HG03060 (cell line): Measurements from ENCODE around the gene SUSD4.
"Not testable (repeated sequence)": the region's sequence is repeated elsewhere in the genome, so short reads cannot be mapped to it uniquely, and the experiment has no call there.

Experiments used
- ATAC-seq: cut with Tn5 transposase; IDR thresholded peaks from one replicate; pipeline ENCODE4 v1.9.1; 2021; ENCODE audit warnings: low read depth, moderate number of reproducible peaks; ENCODE audit not compliant: unreplicated experiment

SUSD4 gene

GRCh38 chr1:223299553-223299952 is 64.4 kb downstream of the SUSD4 start:
- no peak for ATAC-seq

DNA sequence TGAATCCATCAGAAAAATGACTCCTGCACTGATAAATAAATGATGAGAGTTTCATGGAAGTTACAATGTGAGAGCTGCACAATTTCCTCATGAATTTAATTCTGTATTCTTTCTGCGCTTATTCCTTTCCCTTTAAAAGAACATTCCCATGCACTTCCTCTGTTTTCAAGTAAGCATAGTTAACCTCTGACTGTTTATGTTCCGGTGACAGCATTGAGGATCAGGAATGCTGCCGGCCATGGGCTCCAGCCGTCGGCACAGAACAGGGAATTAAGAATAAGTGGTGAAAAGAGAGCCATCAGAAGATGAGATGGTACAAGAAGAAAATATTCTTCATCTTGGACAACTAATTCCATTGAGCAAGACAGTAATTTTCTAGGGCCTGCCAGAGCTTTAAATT is 65.3 kb downstream of the SUSD4 start:
- ATAC-seq: no peak

GRCh38 chr1:223297800-223298199 is 66.2 kb downstream of the SUSD4 start:
- ATAC-seq: no peak

- no peak for ATAC-seq
These were observed 72.2 kb downstream of the SUSD4 start for GRCh38 chr1:223291796-223292195.

DNA sequence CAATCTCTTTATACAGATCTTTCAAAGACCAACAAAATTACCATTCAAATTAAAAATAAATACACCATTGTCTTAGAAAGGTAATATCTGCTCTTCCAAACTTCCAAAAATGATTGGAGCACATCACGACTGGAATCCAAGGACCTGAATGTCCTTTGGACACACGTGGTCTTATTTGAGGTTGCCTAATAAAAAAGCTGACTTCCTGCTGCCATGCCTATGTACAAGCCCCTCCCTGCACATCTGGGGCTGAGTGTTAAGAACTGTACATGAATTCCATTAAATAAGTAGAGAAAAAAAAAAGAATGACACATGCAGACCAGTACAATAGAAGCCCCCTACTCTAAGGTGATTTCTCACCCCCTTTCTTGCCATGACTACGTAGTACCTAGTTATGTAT is 73.6 kb downstream of the SUSD4 start:
- ATAC-seq: no peak

- no peak for ATAC-seq
These were observed 74.4 kb downstream of the SUSD4 start for GRCh38 chr1:223289621-223290020.

DNA sequence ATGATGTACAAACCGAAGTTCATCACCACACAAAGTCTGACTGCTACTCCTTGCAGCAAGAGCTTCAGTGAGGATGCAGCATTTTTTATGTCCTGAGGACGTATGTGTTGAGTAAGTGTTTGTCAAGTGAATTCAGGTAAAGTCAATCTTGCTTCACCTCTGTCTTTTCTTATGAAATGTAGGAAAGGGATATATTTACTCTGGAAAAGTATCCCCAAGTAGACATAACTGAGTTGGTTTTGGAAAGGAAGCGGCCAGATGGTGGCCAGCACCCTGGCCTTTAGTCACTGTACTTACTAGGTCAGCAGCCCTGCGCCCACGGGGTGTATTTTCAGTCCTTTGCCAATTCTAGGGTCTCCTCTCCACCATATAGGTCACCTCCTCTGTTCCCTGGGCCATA is 75.2 kb downstream of the SUSD4 start:
- no peak for ATAC-seq

DNA sequence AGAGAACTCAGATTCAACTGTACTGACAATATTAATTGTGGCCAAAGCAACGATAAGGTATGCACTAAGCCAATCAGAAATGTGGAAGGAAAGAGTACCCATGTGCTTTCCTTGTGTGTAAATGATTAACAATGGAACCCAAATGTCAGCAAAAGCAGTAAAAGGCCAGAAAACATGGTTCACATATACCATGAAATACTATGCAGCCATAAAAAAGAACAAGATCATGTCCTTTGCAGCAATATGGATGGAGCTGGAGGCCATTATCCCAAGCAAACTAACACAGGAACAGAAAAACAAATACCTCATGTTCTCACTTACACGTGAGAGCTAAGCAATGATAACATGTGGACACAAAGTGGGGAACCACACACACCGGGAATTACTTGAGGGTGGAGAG is 78.5 kb downstream of the SUSD4 start:
- ATAC-seq: no peak

- ATAC-seq: not testable (repeated sequence)
These were observed 80.3 kb downstream of the SUSD4 start for GRCh38 chr1:223283697-223284096.

DNA sequence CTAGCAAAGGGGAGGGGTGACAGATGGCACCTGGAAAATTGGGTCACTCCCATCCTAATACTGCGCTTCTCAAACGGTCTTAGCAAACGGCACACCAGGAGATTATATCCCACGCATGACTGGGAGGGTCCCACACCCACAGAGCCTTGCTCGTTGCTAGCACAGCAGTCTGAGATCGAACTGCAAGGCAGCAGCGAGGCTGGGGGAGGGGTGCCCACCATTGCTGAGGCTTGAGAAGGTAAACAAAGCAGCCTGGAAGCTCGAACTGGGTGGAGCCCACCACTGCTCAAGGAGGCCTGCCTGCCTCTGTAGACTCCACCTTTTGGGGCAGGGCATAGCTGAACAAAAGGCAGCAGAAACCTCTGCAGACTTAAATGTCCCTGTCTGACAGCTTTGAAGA is 85.7 kb downstream of the SUSD4 start:
- not testable (repeated sequence) for ATAC-seq

GRCh38 chr1:223276029-223276428 is 87.9 kb downstream of the SUSD4 start:
- no peak for ATAC-seq

- no peak for ATAC-seq
These were observed 90.5 kb downstream of the SUSD4 start for GRCh38 chr1:223273511-223273910.

DNA sequence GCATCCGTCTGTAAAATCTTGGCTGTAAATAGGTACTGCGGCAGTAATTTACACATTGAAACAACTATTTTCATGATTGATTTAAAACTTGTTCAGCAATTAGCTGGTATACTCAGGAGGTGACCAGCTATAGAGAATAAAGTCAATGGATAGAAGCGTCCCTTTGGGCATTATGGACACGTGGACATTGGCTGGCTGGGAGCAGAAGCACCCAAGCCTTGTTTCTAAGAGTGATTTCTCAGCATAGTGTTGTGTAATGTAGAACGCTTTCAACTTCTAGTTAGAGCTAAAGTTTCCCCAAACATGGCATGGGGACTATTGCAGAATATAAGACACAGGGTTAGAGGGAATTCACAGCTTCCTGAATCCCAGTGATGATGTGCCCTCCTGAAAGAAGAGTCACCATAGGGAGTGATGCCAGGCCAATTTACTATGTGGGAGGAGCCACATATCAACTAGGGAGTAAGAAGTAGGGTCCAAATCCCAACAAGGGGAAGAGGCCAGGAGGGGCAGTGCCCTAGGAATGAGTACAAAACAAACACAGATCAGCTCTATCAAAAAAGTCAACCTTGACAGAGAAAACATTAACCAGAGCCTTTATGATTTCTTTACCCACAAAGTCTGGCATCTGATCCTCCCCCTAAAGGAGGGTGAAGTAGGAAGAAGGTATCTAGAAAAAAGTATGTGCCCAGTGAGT is 92.7 kb downstream of the SUSD4 start:
- no peak for ATAC-seq

DNA sequence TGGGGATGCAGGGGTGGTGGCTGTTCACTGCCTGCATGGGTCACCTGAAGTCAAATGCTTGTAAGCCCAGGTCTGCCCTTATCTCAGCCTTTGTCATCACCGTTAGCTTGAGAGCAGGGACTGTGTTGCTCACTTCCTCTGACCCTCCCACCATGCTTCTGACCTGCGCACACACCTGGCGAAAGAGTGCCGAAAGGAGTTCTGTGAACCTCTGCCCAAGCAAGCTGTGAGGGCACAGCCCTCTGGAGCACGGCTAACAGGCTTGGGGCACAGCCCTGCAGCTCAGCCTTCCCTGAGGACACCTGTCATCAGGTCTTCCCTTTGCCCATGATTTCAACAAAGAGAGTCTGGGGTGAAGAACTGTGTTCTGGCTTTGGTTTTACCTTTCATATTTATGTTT is 93.8 kb downstream of the SUSD4 start:
- no peak for ATAC-seq

DNA sequence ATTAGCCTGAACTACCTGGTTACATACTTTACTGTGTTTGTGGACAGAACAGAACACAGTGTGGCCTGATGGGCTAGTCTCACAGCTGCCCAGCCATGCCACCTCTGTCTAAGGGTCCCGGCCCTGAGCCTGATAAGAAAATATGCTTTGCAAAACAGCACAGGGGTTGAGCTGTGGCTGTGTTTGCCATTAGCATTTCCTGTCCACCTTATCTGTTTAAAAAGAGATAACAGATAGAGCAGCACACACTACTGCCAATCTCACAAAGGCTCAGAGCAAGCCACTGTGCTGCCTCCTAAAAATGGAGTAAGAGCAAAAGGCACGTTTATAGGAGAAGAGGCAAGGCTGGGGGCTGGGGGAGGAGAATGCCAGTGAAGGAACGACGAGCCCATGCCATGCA is 95.0 kb downstream of the SUSD4 start:
- no peak for ATAC-seq

GRCh38 chr1:223266632-223267172 is 97.3 kb downstream of the SUSD4 start:
- ATAC-seq: no peak

DNA sequence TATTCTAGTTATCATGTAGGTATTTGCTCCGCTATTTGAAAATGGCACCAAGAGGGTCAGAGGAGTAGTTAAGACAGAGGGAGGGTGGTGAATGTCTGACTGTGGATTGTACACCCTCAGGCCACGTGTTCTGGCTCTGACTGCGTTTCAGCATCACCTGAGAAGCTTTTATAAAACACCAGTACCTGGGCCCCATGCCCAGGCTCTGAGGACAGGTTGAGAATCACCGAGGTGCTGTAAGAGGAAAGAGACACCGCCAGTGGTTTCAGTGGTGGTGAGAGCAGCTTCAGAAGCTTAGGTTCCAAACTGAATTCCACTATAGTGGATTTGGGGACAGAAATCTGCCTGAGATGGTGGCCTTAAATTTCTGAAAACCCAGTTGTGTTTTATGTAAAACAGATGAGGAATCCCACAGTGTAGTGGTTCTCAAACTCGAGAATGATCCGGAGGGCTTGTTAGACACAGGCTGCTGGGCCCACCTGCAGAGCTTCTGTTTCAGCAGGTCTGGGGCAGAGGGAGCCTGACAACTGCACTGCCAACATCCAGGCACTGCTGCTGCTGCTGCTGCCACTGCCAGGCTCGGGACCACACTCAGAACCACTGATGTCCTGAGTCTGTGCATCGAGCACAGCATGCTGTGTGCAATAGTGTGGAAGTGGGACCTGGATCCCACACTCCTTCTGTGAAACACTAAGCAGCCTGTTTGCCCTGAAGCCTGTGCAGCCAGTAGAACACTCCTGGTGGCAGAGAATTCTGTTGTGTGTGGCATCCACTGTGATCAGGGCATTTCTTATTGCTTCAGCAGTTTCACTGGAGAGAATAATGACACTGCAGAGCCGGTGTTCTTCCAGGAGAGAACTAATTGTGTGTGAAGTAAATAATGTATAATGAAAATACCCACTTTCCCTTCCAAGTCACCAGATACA is 98.7 kb downstream of the SUSD4 start:
- no peak for ATAC-seq

DNA sequence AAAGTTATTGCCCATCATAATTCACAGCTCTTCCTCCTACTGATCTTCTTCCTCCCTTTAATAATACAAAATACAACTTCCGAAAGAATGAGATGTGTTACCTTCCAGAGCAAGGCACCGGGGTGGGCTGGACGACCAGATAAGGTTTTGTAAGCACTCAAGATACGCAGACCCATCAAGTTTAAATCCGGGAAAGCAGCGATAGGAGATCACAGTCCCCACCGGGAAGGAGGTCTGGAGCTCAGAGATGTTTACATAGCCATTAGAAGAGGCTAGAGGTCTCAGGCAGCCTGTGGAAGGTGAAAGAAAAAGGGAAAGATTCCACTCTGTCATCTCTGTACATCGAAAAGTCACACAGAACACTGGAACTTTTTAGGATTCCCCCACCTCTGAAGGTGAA is 99.4 kb downstream of the SUSD4 start:
- ATAC-seq: no peak

- no peak for ATAC-seq
These were observed 102.1 kb downstream of the SUSD4 start for GRCh38 chr1:223261914-223262313.

DNA sequence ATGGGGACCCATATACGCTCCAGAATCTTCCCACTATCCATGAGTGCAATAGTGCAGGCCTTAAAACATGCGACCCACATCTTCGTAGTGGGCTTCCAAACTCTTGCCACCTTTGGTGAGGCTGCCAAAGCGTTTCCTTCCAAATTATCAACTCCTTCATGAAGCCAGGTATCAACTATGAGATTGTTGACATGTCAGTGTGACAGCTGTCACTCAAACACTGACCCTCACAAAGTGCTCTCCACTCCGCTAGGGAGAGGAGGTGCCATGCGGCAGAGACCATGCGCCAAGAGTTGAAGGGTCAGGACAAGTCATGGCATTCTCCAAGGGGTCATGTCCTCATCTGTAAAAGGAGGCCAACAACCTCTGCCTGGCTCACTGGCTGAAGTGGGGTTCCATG is 103.3 kb downstream of the SUSD4 start:
- ATAC-seq: no peak

GRCh38 chr1:223259462-223259861 is 104.5 kb downstream of the SUSD4 start:
- no peak for ATAC-seq
